ENCODE data around the gene EBF4.
A peak's percentile ranks its signal among the peaks of the same experiment; 100 is the strongest.

The EBF4 gene, protein sequence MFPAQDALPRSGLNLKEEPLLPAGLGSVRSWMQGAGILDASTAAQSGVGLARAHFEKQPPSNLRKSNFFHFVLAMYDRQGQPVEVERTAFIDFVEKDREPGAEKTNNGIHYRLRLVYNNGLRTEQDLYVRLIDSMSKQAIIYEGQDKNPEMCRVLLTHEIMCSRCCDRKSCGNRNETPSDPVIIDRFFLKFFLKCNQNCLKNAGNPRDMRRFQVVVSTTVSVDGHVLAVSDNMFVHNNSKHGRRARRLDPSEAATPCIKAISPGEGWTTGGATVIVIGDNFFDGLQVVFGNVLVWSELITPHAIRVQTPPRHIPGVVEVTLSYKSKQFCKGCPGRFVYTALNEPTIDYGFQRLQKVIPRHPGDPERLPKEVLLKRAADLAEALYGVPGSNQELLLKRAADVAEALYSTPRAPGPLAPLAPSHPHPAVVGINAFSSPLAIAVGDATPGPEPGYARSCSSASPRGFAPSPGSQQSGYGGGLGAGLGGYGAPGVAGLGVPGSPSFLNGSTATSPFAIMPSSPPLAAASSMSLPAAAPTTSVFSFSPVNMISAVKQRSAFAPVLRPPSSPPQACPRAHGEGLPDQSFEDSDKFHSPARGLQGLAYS

GRCh38 chr20:2692036-2692885 is at the start of gene EBF4:
TSS of gene EBF4 (plus strand) at chr20:2692780. CDS start at chr20:2693646, 866 bp downstream.
- DNase-seq: no peak

DNA sequence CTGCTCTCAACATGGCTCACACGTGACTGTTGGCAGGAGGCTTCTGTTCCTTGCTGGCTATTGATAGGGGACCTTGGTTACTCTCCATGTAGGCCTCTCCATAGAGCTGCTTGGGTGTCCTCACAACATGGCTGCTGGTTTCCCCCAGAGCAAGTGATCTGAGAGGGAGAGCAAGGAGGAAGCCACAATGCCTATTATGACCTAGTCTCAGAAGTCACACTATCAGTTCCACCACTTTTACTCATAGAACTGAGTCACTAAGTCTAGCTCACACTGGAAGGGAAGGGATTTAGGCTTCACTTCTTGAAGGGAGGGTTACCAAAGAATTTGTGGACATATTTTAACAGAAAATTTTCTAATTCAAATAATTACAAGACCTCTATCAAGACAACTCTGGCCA is 48.9 kb upstream of the EBF4 start:
- DNase-seq: no peak

- DNase-seq: peak; percentile 45
Measured at GRCh38 chr20:2651772-2652723, 40.5 kb upstream of the EBF4 start, which contains the start of gene NOP56. TSS of gene NOP56 (plus strand) at chr20:2652632. CDS start at chr20:2652661, 29 bp downstream.

GRCh38 chr20:2652724-2653555 is 39.6 kb upstream of the EBF4 start:
- DNase-seq: no peak

- DNase-seq: no peak
Measured at GRCh38 chr20:2653556-2654383, 38.8 kb upstream of the EBF4 start.

DNA sequence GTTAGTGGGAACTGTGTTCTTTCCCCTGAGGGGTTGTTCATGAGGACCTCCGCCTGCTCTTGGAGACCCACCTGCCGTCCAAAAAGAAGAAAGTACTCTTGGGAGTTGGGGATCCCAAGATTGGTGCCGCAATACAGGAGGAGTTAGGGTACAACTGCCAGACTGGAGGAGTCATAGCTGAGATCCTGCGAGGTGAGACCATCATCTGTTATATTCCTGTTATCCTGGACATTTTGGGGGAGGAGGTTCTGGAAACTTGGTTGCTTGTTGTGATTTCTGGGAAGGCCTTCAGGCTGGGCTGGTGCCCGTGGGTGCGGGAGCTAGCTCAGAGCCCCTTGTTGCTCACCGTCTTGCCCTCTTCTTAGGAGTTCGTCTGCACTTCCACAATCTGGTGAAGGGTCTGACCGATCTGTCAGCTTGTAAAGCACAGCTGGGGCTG is 38.2 kb upstream of the EBF4 start:
- no peak for DNase-seq

GRCh38 chr20:2654831-2655230 is 37.7 kb upstream of the EBF4 start:
- DNase-seq: no peak

DNA sequence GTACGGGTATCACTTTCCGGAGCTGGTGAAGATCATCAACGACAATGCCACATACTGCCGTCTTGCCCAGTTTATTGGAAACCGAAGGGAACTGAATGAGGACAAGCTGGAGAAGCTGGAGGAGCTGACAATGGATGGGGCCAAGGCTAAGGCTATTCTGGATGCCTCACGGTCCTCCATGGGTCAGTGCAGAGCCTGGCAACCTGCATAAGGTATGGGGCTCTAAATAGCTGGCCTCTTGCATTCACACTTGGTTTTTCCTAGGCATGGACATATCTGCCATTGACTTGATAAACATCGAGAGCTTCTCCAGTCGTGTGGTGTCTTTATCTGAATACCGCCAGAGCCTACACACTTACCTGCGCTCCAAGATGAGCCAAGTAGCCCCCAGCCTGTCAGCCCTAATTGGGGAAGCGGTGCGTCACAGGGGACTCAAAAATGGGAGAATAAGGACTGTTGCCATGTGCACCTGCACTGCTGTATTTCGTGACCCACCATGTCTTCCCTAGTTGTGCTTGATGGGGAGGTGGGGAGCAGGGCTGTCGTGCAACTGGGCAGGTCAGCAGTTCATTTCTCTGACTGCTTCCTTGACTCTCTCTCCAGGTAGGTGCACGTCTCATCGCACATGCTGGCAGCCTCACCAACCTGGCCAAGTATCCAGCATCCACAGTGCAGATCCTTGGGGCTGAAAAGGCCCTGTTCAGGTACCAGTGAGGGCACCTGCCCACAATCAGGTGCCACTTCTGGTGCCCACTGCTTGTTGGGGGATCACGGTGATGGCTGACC is 37.1 kb upstream of the EBF4 start:
- no peak for DNase-seq

- no peak for DNase-seq
Measured at GRCh38 chr20:2656471-2657117, 36.0 kb upstream of the EBF4 start.

GRCh38 chr20:2657241-2657640 is 35.3 kb upstream of the EBF4 start:
- DNase-seq: no peak

- no peak for DNase-seq
Measured at GRCh38 chr20:2657674-2658073, 34.9 kb upstream of the EBF4 start.

GRCh38 chr20:2658414-2659354 is 33.9 kb upstream of the EBF4 start:
- no peak for DNase-seq

- no peak for DNase-seq
Measured at GRCh38 chr20:2659547-2659946, 33.0 kb upstream of the EBF4 start.

DNA sequence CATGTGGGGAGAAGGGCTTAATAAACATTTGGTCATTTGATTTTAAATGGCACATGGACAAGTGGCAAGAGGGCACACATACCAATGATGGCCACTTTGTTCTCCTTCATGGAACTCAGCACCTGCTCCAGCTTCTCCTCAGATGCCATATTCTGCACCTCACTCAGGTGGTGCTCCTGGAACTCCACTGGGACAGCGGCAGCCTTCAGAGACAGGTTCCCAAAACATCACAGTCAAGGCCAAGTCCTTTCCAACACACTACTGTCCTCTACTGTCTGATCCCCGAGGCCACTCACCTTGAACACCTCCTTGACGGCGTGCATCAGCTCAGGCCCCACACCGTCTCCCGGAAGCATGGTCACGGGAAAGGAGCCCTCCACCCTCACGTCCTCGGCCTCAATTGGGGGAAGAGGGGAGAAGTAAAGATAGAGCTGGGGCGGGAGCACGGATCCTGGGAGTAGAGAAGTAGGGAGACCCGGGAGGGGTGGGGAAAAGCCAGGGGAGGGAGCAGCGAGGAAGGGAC is 29.2 kb upstream of the EBF4 start:
- no peak for DNase-seq

DNA sequence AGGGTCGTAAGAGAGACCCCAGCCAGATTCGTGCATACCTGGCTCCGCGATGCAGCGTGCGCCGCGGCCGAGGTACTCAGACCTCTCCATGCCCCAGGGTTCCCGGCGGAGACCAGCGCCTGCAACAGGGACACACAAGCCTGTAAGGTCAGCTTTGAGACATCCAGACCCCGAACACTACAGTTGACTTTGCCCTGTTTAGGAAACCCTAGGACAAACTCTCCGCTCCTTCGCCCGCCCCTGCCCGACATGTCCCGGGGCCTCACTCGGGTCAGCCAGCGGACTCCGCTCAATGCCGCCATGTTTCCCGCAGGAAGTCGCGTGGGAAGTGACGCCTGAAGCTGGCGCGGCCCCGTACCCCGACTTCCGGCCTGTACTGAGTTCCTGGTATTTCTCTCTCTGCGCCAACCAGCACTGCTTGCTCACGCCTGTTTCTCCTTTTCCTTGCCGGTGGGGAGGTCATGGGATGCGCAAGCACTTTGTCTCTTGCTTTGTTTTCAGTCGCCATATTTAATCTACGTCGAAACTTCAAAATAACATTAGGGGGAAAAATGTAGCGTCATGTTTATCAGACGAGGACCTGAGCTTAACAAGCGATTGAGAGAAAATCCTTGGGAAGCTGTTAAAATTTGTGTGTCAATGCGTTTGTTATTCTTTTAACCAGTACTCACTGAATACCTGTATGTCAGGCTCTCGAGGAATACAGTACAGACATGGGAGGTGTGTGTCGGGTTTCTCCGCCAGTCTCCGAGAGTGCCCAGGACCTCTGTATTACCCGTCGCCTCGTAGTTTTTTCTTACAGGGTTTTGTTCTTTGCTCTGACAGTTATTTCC is 28.5 kb upstream of the EBF4 start, which contains the start of gene IDH3B:
Gene IDH3B (minus strand): TSS at position 330 of the 833 bp plus-strand sequence. CDS start 28 bp downstream, at position 302.
- DNase-seq: peak; percentile 72

- DNase-seq: no peak
Measured at GRCh38 chr20:2671977-2672376, 20.6 kb upstream of the EBF4 start.

Measured in DMS79 (cell line).